Endothelial cell of umbilical vein (primary cell): ENCODE measurements around the gene ACO2. TPM values are rescaled to one million over a fixed set of nuclear protein-coding genes. Genes with fewer than 3 reads are reported as not detected.

ENCODE experiments used
- BruUV-seq: library from RNA; stranded (reverse); fragments of 400-500 nt; replicated peaks from 2 replicates; lab custom pipeline; 2021; lab: Mats Ljungman, UMichigan
- CTCF ChIA-PET: fragments of 300-600, 350-600 bp; sonication (Branson Sonifier 250); formaldehyde crosslinking; loops from one replicate; lab custom pipeline; 2021; ENCODE audit warnings: antibody characterized with exemption, inconsistent platforms; lab: Charles Lee
- POLR2A ChIA-PET: fragments of 300-600, 350-600 bp; sonication (Branson Sonifier 250); formaldehyde crosslinking; loops from one replicate; lab custom pipeline; 2021; ENCODE audit warnings: antibody characterized with exemption, inconsistent platforms; lab: Charles Lee
- DNase-seq: peaks from one replicate; pipeline ENCODE4 v3.0.0-alpha.2; 2011; ENCODE audit warnings: low read depth, low spot score
- FAIRE-seq: peaks from 2 replicates; lab custom pipeline; 2011; peaks lifted over from hg19 to GRCh38; lab: Jason Lieb, UNC
- H2AFZ ChIP-seq: 2 replicates; pipeline ENCODE4 v1.6.0; 2012; ENCODE audit warnings: low read depth, low read length, control low read depth, inconsistent platforms
- H3K27ac ChIP-seq: 2 replicates; pipeline ENCODE4 v1.5.1; 2011; ENCODE audit warnings: low read depth, mild to moderate bottlenecking, control low read depth, low read length, moderate library complexity; ENCODE audit not compliant: insufficient read depth
- H3K27me3 ChIP-seq, 2 experiments: 2 replicates each; pipeline versions ENCODE4 v1.6.0 to v1.6.1; 2011; ENCODE audit warnings: low read length in 2 of 2, mixed read lengths in 1 of 2; ENCODE audit not compliant: control insufficient read depth in 2 of 2, insufficient read depth in 2 of 2
- H3K36me3 ChIP-seq, 2 experiments: 2 replicates in 1 of 2; 3 replicates in 1 of 2; pipeline ENCODE4 v1.5.1; 2011; ENCODE audit warnings: low read length in 2 of 2, mild to moderate bottlenecking in 1 of 2, moderate library complexity in 1 of 2; ENCODE audit not compliant: control insufficient read depth in 2 of 2, insufficient read depth in 2 of 2; ENCODE audit errors: extremely low read depth in 1 of 2
- H3K4me1 ChIP-seq: 3 replicates; pipeline ENCODE4 v1.5.1; 2011; ENCODE audit warnings: mild to moderate bottlenecking, low read length; ENCODE audit not compliant: control insufficient read depth, insufficient read depth; ENCODE audit errors: extremely low read depth
- H3K4me2 ChIP-seq: 2 replicates; pipeline ENCODE4 v1.6.1; 2011; ENCODE audit warnings: low read length, control low read depth, mixed read lengths; ENCODE audit not compliant: insufficient read depth
- H3K4me3 ChIP-seq, 3 experiments: fragments of 200-600 bp in 1 of 3; sonication (generic), shearing (Covaris generic) in 1 of 3; replicated peaks in 1 of 3; 2 replicates each; pipeline ENCODE4 v1.5.1; 2011 to 2016; ENCODE audit warnings: control low read depth in 3 of 3, low read length in 3 of 3, mild to moderate bottlenecking in 2 of 3, inconsistent platforms in 1 of 3, low read depth in 1 of 3, moderate library complexity in 1 of 3; ENCODE audit not compliant: insufficient read depth in 1 of 3
- H3K79me2 ChIP-seq: 2 replicates; pipeline ENCODE4 v1.6.0; 2012; ENCODE audit warnings: low read length, inconsistent platforms; ENCODE audit not compliant: control insufficient read depth, insufficient read depth
- H3K9ac ChIP-seq: replicated peaks from 2 replicates; pipeline ENCODE3; 2011; ENCODE audit warnings: low read length, control low read depth; ENCODE audit not compliant: insufficient read depth; ENCODE audit errors: extremely low read depth
- H3K9me1 ChIP-seq: replicated peaks from 3 replicates; pipeline ENCODE4 v1.6.0; 2011; ENCODE audit warnings: mild to moderate bottlenecking, low read length; ENCODE audit not compliant: control insufficient read depth, insufficient read depth; ENCODE audit errors: extremely low read depth
- H3K9me3 ChIP-seq: replicated peaks from 2 replicates; pipeline ENCODE4 v1.5.1; 2012; ENCODE audit warnings: low read length, inconsistent platforms; ENCODE audit not compliant: control insufficient read depth, insufficient read depth
- H4K20me1 ChIP-seq: replicated peaks from 2 replicates; pipeline ENCODE3; 2011; ENCODE audit warnings: mild to moderate bottlenecking, low read length; ENCODE audit not compliant: control insufficient read depth, insufficient read depth; ENCODE audit errors: extremely low read depth
- CTCF ChIP-seq, 2 donors: IDR thresholded peaks; 1 replicate in 1 of 2; 2 replicates in 1 of 2; pipeline ENCODE4 v1.5.1; 2011; ENCODE audit warnings: low read length in 2 of 2, mild to moderate bottlenecking in 2 of 2, moderate library complexity in 2 of 2, control low read depth in 1 of 2, inconsistent platforms in 1 of 2, low read depth in 1 of 2; ENCODE audit not compliant: insufficient read depth in 1 of 2; ENCODE audit errors: extremely low read depth in 1 of 2
- EZH2 ChIP-seq: IDR thresholded peaks from 2 replicates; pipeline ENCODE4 v1.6.1; 2012; ENCODE audit warnings: borderline replicate concordance, low read depth, mild to moderate bottlenecking, moderate library complexity, low read length, inconsistent platforms; ENCODE audit not compliant: severe bottlenecking
- FOS ChIP-seq: IDR thresholded peaks from 2 replicates; pipeline ENCODE4 v1.6.1; 2011; ENCODE audit warnings: mild to moderate bottlenecking, low read length, moderate library complexity, borderline replicate concordance; ENCODE audit not compliant: insufficient read depth
- GATA2 ChIP-seq: IDR thresholded peaks from 2 replicates; pipeline ENCODE4 v1.7.0; 2011; ENCODE audit warnings: low read depth, mild to moderate bottlenecking, moderate library complexity, mixed read lengths, low read length; ENCODE audit not compliant: insufficient read length, insufficient read depth
- JUN ChIP-seq: IDR thresholded peaks from 2 replicates; pipeline ENCODE4 v1.6.1; 2011; ENCODE audit warnings: borderline replicate concordance, low read depth; ENCODE audit not compliant: insufficient read length, insufficient read depth
- MAX ChIP-seq: IDR thresholded peaks from 2 replicates; pipeline ENCODE4 v1.6.1; 2011; ENCODE audit not compliant: insufficient read depth, insufficient read length
- MYC ChIP-seq: IDR thresholded peaks from one replicate; pipeline ENCODE4 v1.6.1; 2011; ENCODE audit warnings: mild to moderate bottlenecking, low read depth, low read length
- POLR2A ChIP-seq: IDR thresholded peaks from 2 replicates; pipeline ENCODE4 v1.6.1; 2012; ENCODE audit warnings: low read depth, mild to moderate bottlenecking, control low read depth, low read length
- POLR2AphosphoS5 ChIP-seq: IDR thresholded peaks from 2 replicates; pipeline ENCODE4 v1.6.1; 2012; ENCODE audit warnings: low read depth, mild to moderate bottlenecking, control low read depth, low read length, moderate library complexity; ENCODE audit not compliant: insufficient read depth
- dilution Hi-C: fragments of 300-500 bp; cut with MboI; formaldehyde crosslinking; loops from one replicate; pipeline ENCODE4 v1.15.0; 2019; ENCODE audit warnings: low sequenced_read_pairs; ENCODE audit not compliant: extremely low pct_ligation_motif_present
- intact Hi-C: fragments of 100-400 bp; cut with micrococcal nuclease; formaldehyde crosslinking; loops from one replicate; pipeline ENCODE4 v1.10.0; 2022
- polyA plus RNA-seq, 4 experiments: library from polyadenylated mRNA; depleted of rRNA in 3 of 4; stranded (reverse) in 3 of 4; unstranded in 1 of 4; fragments of >200 nt; gene quantifications; 2 replicates each; pipeline versions ENCODE4 v1.2.1 to v1.2.3, GENCODE V29; 2011 to 2012; ENCODE audit warnings: missing spikeins in 1 of 4
- total RNA-seq: library from RNA; stranded (reverse); gene quantifications from 2 replicates; pipeline ENCODE4 v1.2.3, GENCODE V29; 2021

The ACO2 gene
- total and polyA plus RNA-seq, 2 donors (not counting 3 experiments of a cell fraction or from before 2014, with no cell fraction given) = 63.8 to 79.7 TPM

DNA sequence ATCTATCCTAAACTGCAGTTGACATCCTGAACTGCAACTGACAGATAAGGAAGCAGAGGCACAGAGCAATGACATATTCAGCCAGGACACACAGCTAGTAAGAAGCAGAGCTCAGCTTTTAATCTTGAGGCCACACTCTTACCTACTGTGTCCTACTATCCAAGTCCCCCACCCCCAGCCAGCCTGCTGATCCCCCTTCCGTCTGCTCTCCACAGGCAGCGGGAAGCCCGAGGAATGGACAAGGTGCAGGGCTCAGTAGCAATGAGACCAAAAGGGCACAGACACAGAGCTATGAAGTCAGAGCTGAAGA lies 71.0 kb downstream of the ACO2 start:
- CTCF ChIA-PET = interaction anchor here (1.2 kb wide), 1 partner anchor 136 kb away, joined by 3 read pairs; no protein-coding TSS in a partner anchor
- Histone ChIP-seq H3K4me1 (peaks cover 11% of the 10 kb centered on the region), H3K9me1 (no peaks in the 10 kb centered on the region), H3K9me3 (no peaks in the 10 kb centered on the region), H3K27me3 (no peaks in the 10 kb centered on the region), H3K4me3 (no peak overlapping the region), H3K9ac (no peak overlapping the region), H2AFZ (no peak overlapping the region), H3K4me2 (no peak overlapping the region), H4K20me1 (no peaks in the 10 kb centered on the region), H3K36me3 (peaks cover 0 to 9% of the 10 kb centered on the region in 2 experiments), H3K79me2 (peaks cover 42% of the 10 kb centered on the region), H3K27ac (no peak overlapping the region)
- no TSS peak for BruUV-seq
- intact Hi-C loops (no loop called here), dilution Hi-C loops (no loop called here)
- no peak for TF ChIP-seq MYC
- no peak for TF ChIP-seq POLR2A
- TF ChIP-seq CTCF (IDR thresholded peaks at IDR 0.05; ENCODE audit: extremely low read depth in 1 of 2, insufficient read depth in 1 of 2, low read depth in 1 of 2, low read length in 2 of 2) = no peak
- TF ChIP-seq POLR2AphosphoS5 = no peak
- no peak for TF ChIP-seq JUN
- no peak for TF ChIP-seq FOS
- no peak for TF ChIP-seq EZH2
- no peak for TF ChIP-seq MAX
- TF ChIP-seq GATA2 = no peak
- DNase-seq = no peak
- no peak for FAIRE-seq
- POLR2A ChIA-PET = interaction anchor here (1.4 kb wide), 1 partner anchor 17 kb away, joined by 4 read pairs; no protein-coding TSS in a partner anchor
